Measurements from ENCODE around the gene SLC36A3.
"Not testable (repeated sequence)": the region's sequence is repeated elsewhere in the genome, so short reads cannot be mapped to it uniquely, and the experiment has no call there.

Gene SLC36A3

DNA sequence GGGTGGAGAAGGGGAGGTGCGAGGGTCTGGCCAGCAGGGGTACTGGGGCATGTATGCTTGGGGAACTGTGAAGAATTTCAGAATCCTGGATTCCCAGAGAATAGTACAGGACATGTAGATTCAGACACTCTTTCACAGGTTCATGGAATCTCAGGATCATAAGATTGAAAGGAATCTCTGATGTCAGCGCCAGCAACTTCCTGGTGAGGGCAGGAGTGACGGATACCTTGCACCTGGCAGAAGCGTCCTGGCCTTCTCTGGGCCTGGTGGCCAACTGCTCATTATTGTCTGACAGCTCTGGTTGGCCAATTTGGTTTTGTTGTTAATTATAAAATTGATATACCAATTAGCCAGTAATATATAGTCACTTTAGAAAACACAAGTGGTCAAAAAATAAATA, 43.6 kb downstream of the SLC36A3 start:
- no peak for DNase-seq (ENCODE audit: low read depth, low spot score)

DNA sequence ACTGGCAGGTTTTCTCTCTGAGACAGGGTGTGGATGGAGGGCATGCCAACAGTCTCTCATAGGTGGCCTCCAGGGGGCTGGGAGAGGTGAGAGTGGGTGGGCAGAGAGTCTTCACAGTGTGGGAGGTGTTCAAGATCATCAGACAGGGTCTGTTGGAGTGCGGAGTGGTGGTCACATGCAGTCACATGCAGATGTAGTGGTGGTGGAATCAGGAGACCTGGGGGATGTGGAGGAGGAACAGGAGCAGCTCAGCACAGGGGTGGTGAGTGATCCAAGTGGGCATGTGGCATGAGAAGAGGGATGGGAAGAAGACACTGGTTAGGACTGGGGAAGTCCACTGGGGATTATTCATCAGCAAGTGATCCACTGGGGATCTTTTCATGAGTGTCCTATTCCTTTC, 44.8 kb downstream of the SLC36A3 start:
- DNase-seq (ENCODE audit: low read depth, low spot score), result no peak

DNA sequence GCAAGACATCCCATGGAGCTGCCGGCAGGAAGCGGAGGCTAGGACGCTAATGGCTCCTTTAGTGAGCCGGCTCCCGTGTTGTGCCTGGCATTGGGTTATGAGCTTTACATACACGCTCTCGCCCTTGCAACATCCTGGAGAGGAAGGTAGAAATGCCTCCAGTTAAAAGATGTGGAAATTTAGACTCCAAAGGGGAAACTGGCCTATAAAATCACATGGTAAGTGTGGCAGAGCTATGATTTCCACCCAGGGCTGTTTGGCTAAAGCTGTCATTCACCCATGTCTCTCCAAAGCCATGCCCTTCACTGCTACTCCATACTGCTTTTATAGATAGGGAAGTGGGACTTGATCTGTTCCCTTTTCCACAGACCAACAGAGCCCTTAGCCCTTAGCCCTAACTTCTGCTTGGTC, 45.4 kb downstream of the SLC36A3 start:
- no peak for DNase-seq (ENCODE audit: low read depth, low spot score)

DNA sequence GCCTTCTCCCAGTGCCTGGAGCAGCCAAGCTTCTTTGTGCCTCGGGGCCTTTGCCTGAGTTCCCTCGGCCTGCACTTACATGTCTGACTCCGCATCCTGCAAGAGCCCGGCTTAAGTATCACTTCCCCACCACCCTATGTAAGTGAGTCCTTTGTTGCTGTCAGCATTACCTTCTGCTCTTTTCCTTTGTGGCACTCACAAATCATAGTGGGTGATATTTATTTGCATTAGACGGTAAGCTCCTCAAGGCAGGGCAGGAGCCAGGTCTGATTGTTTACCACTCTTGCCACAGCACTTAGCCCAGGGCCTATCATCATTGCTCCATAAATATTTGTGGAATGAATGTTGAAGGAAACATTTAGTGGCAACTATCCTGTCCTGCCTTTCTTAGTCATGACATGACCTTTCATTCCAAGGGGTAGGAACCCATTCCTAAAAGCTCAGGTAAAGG, 45.8 kb downstream of the SLC36A3 start:
- no peak for DNase-seq (ENCODE audit: low read depth, low spot score)

DNA sequence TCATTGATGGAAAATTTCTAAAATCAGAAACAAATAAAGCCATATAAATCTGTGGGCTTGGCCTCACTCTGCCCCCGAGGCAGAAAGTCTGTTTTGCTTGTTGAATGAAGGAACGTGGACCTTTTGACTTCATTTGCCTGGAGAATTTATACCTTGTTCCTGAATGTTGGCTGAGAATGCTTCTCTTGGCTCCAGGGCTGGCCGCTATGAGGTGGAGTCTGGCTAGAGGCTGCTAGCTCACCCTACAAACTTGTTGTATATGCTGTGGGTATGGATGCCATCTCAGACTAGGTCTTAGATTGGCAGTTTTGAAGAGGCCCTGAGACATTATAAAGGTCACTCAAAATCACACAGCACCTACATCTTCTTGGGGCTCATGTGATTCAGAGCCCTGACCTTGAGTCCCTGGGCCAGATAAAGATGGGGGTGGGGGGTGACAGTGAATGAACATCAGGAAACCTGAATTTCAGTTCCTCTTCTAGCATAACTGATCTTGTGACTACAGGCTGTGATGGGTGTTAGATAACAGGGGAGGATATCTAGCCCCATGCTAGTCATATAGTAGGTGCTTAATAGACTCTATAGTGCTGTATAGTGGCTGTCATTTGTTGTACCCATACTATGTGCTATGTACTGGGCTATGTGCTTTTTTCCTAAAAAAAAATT, 47.8 kb downstream of the SLC36A3 start:
- no peak for DNase-seq (ENCODE audit: low read depth, low spot score)

DNA sequence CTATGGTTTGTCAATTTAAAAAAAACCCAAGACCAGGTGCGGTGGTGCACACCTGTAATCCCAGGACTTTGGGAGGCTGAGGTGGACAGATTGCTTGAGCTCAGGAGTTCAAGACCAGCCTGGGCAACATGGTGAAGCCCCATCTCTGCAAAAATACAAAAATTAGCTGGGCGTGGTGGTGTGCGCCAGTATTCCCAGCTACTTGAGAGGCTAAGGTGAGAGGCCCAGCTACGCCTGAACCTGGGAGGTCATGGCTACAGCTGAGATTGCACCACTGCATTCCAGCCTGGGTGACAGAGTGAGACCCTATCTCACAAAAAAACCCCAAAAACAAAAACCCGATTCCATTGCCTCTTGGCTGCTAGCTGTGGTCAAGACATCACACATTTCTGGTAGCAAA, 48.6 kb downstream of the SLC36A3 start:
- not testable (repeated sequence) for DNase-seq (ENCODE audit: low read depth, low spot score)

DNA sequence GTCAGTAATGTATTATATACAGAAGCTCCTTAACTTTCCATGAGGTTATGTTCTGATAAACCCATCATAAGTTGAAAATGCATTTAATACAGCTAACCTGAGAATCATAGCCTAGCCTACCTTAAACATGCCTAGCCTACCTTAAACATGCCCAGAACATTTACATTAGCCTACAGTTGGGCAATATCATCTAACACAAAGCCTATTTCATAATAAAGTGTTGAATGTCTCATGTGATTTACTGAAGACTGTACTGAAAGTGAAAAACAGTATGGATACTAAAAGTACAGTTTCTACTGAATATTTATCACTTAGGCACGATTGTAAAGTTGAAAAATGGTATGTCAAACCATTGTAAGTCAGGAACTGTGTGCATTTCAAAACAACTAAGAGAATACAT, 49.0 kb downstream of the SLC36A3 start:
- DNase-seq (ENCODE audit: low read depth, low spot score), result no peak

DNA sequence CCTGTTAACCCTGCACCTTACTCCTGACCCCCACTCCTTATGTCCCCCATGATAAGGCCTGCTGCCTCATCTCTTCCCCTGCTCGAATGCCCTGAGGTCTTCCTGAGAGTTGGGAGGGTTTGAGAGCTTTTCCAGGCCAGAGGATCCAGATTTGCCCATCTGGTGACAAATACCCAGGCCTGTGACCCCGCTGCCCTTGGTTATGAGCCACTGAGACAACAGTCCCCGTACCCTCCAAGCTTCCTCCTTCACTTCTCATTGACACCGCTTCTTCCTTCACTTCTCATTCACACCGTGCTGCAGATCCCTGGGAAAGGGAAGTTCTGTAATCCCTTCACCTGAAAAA, 50.0 kb downstream of the SLC36A3 start:
- no peak for DNase-seq (ENCODE audit: low read depth, low spot score)

DNA sequence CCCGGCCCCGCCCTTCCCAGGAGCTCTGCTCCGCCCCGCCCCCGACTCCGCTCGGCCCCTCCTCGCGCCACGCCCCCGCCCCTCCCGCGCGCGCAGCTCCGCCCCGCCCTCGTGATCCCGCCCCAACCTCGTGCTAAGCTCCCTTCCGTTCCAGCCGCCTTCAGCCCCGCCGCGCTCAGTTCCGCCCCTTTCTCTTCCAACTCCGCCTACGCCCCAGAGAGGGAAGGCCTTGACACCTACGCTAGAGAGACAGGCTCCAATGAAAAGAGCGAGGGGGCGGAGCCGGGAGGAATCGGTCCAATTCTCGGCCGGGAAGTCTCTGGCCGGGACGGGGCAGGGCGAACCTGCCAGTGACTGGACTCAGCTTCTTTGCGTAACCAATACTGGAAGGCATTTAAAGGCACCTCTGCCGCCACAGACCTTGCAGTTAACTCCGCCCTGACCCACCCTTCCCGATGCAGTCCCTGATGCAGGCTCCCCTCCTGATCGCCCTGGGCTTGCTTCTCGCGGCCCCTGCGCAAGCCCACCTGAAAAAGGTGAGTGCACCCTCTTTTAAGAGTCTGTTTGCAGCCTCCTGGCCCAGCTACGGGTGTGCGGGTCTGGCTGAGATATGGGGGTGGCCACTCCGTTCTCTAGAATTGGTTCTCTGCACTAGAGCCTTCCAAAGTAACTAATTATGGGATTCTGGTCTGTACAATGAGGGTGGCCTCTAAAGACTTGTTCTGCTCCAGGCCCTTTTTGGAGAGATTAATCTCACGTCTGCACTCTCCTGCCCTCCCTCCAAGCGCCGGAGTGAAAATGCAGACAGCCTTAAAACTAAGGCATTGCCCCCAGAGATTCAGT, 50.6 kb downstream of the SLC36A3 start, which contains the start of gene GM2A:
TSS of gene GM2A (plus strand) at position 424 of the 843 bp plus-strand sequence. CDS start at position 456, 32 bp downstream.
- peak; percentile 96 for DNase-seq (ENCODE audit: low read depth, low spot score)

DNA sequence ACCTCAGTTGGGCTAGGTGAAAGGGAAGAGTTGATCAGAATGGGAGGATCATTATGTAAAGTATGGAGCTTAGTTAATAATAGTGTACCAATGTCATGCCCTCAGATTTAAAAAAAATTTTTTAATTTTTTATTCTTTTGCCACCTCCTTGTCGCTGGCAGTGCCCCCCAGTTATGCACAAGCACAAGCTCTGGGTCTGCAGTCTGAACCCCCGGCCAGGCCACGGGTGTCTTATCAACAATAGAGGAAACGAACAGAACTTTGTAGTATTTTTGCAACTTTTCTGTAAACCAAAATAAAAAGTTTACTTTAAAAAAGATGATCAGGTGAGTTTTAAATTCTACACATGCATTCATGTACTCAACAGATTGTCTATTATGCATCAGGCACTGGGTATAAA, 51.9 kb downstream of the SLC36A3 start:
- no peak for DNase-seq (ENCODE audit: low read depth, low spot score)

DNA sequence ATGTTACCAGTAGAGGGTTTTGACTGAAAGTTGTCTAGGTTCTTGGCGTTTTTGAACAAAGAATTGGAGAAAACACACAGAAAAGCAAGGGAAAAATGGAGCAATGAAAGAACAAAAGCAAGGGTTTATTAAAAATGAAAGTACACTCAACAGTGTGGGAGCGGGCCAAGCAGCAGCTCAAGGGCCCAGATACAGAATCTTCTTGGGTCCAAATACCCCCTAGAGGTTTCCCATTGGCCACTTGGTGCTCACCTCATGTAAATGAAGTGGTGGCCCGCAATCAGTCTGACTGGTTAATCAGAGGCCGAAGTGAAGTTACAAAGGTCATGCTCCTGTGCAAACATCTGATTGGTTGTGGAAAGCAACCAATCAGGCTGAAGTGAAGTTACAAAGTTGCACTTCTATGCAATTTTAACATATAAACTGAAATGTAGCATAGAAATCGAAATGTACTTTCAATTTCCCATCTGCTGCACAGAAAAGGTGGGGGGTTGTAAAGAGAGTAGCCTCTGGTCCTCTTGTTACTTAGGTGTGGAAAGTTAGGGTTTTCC, 52.5 kb downstream of the SLC36A3 start:
- no peak for DNase-seq (ENCODE audit: low read depth, low spot score)

DNA sequence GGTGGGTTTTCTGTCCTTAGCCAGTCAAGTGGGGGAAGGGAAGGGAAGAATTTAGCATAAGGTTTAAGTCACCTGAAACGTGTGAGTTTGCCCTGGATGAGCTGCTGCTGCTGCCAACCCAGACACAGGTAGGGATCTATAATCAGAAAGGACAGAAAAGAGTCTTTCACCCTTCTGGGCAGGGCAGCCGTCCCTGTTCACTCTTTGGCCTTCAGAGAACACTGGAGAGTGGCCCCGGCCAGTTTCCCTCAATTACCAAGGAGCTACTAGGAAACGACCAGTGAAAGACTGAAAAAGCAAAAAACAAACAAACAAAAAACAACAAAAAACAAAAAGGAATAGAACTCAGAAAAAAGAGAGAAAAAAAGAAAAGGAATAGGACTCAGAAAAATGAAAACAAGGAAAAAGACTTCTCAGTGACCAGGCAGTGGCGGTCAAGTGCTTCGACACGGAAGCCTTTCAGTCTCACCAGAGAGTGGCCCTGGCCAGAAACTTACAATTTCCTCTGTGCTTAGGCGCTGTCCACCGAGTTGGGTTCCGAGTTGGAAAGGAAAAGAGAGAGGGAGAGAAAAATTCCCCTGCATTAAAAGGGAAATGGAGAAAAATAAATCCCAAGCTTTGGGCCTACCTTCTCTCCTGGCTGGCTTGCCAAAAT, 53.1 kb downstream of the SLC36A3 start:
- no peak for DNase-seq (ENCODE audit: low read depth, low spot score)

DNA sequence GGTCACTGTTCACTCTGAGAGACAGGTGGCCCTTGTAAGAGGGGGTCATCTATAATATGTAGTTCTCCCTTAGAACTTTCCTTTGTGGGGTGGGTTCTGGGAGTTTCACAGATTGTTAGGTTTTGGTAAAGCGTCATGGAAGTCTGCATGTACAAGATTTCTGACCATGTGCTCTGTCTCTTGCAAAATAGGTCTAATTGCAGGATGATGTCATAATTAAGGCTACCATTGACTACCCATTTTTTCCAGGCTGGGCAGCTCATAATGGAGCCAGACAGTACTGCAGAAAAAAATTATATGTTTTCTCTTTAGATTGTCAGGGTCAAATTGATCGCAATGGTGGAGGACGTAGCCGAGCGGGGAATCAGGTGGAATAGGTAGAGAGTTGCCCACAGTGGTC, 54.3 kb downstream of the SLC36A3 start:
- no peak for DNase-seq (ENCODE audit: low read depth, low spot score)

DNA sequence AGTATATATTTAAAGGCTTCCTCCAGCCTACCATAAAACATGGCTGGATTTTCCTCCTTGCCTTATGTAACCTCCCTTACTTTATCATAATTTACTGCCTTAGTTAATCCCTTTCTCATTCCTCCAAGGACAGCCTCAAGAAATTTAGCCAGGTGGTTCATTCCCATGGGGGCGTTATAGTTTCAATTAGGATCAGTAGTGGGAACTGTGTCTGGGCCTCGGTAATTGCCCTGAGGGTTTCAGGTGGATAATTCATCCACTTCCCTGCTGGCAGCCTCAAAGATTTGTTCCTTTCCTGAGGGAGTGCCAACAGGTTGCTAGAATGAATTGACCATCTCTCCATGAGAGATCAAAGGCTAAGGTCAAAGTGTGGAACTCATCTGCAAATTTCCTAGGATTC, 54.9 kb downstream of the SLC36A3 start:
- no peak for DNase-seq (ENCODE audit: low read depth, low spot score)

DNA sequence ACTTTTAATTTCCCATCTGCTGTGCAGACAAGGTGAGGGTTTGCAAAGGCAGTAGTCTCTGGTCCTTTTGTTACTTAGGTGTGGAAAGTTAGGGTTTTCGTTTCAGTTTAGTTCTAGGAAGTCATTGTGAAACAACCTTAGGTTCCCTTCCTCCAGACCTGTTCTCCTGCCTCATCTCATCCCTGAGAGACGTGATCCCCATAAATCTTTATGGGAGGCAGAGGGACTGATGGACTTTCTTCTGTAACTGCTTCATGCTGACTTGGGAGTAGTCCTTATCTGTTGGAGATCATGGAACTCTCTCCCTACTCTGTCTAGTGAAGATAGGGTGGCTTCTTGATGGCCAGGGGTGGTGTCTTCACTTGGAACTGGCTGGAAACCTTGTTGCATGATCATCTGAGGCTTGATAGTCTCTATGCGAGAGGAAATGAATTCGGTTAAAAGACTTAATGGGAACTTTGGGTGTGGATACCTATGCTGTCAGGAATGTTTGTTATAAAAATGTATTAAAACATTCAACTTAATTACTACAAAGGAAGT, 57.8 kb downstream of the SLC36A3 start:
- no peak for DNase-seq (ENCODE audit: low read depth, low spot score)

DNA sequence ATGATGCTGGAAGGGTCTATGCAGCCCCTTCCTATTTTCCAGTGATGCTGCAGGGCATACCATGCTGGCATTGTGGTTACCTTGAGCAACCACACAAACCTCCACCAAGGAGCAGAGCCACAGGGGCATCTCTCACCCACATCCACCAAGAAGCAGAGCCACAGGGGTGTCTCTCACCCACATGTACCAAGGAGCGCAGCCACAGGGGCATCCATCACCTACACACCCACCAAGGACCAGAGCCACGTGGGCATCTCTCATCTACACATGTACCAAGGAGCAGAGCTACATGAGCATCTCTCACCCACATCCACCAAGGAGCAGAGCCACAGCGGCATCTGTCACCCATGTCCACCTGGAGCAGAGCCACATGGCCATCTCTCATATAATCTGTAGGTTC, 59.4 kb downstream of the SLC36A3 start:
- DNase-seq (ENCODE audit: low read depth, low spot score), result no peak

DNA sequence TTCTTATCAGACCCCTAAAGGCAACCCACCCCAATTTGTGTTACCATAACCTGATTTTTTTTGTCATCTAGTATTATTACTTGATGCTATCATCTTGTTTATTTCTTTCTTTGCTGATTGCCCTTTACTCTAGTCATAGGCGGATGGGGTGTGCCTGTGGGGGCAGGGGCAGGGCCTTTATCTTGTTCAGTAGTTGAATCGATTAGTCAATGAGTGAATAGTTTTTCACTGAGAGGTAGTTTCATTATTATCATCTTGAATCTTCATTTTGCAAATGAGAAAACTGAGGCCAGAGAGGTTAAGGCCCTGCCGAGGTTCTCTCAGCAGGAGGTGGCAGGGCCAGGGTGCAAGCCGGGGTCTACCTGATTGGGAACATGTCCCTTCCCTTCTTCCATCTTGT, 60.0 kb downstream of the SLC36A3 start:
- no peak for DNase-seq (ENCODE audit: low read depth, low spot score)

DNA sequence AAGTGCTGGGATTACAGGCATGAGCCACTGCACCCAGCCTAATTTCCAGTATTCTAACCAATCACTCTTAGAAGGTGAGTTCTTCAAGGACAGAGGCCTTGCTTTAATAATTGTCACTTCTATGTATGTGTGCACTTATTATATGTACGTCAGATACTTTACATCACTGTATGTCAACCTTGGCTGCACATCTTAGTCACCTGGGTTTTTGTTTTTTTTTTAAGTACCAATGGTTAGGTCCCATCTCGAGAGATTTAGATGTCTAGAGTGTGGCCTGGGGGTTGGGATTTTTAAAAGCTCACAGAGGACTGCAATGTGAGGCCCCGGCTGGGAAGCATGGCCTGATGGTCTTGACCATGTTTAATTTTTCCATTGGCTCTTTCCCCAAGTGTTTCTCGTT, 60.4 kb downstream of the SLC36A3 start:
- no peak for DNase-seq (ENCODE audit: low read depth, low spot score)

DNA sequence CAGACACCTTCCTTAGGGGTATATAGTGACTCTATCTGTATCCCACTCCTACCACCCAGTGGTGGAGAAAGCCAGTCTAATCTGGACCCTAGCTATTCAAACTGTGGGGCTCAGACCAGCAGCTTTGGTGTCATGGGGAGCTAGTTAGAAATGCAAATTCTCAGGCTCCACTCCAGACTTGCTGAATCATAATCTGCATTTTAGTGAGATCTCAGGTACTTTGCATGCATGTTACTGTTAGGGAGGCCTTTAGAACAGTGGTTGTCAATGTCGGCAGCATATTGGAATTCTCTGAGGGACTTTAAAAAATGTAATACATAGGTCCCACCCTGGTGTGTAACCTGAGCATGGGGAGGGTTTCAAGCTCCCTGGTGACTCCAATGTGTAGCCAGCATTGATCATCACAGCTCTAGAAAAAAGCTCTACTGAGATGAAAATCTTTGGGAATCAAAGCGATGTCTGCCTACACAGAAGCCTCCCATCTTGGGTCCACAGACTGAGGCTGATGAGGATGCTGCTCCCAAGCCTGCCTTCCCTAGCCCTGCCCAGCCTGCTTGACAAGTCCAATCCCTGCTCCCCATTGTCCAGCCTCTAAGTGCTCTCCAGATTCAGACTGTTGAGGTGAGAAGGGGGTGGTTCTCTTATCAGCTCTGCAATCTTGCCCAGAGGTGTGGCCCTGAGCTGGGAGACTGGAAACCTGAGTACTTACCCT, 62.5 kb downstream of the SLC36A3 start:
- DNase-seq (ENCODE audit: low read depth, low spot score), result no peak

DNA sequence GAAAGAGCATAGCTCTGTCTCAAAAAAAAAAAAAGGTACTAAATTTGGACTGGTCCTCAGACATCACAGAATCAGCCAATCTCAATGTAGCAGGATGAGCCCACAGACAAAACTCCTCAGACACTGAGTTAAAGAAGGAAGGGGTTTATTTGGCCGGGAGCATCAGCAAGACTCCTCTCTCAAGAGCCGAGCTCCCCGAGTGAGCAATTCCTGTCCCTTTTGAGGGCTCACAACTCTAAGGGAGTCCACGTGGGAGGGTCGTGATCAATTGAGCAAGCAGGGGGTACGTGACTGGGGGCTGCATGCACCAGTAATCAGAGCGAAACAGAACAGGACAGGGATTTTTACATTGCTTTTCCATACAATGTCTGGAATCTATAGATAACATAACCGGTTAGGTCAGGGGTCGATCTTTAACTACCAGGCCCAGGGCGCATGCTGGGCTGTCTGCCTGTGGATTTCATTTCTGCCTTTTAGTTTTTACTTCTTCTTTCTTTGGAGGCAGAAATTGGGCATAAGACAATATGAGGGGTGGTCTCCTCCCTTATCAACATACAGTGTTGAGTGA, 63.2 kb downstream of the SLC36A3 start:
- DNase-seq (ENCODE audit: low read depth, low spot score), result not testable (repeated sequence)

DNA sequence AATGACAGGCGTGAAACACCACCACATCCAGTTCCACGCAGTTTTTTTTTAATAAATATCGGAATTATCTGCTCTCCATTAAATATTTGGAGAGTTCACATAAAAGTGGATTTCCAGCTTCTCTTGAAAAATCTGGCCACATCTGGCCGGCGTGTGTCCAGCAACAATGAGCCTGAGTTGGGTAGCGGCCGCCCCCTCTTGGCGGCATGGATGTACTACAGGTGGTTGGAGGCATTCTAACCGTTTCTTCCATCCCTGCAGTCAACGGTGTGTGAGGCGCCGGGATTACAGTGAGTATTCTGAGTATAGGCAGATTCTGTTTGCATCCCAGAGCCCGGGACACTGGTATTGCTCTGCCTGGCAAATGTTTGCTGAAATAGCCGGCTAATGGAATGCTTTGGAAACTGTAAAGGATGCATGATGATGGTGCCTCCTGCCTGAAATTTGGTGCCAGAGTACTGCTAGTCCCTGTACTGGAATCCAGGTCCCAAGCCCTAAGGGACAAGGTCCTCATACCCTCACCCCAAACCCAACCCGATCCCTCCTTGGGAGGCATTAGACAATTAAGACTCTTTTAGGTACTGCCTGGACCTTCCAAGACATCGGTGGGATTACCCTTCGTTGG, 64.2 kb downstream of the SLC36A3 start:
- DNase-seq (ENCODE audit: low read depth, low spot score), result no peak
